Measurements from ENCODE around the gene KAT6B. TPM values are rescaled to one million over a fixed set of nuclear protein-coding genes. Genes with fewer than 3 reads are reported as not detected.

Gene KAT6B
- total and polyA plus RNA-seq, 4 donors: 5.0 to 161 (median 21.0) TPM

DNA sequence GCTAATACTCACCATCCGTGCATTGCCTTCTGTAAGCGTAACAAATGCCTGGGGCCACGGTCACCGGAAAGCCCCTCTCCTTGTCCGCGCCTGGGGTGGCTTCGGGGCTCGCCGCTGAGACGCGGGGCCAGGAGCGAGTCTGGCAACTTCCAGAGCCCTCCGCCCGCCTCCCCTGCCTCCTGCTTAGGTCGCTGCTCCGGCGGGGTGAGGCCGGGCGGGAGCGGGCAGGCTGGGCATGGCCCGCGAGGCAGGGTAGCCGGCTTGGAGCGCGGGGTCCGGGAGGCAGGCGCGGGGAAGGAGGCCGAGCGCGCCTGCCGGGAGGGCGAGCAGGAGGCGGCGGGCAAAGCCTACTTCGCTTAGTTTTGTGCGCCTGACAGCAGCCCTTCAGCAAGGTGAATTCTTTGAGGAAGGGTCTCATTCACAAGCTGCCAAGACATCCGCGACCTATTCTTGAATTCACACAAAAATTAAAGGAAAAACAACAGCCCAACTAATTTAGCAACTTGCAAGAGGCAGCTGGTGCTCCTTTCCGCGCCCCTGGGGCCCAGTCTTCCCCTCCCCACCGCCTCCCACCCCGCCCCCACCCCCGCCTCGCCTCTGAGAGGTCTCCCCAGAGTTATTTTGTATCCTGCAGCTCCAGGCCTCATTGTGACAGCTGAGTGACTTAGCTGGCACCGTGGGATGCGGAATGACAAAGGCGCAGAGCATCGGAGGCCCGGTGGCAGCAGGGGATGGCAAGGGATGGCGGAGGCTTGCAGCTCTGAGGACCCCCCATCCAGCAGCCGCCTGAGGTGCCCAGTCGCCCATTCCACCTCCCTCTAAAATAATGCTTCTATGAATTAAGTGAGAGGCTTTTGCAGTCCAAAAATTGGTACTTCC lies 12.8 kb upstream of the KAT6B start:
- Histone ChIP-seq H3K27ac (ENCODE audit: low read depth in 1 of 2, low read length in 1 of 2) (no peak overlapping the region), H3K4me1 (ENCODE audit: control insufficient read depth in 5 of 5, insufficient read depth in 5 of 5, low read length in 5 of 5) (peaks cover 0 to 10% (median 0%) of the 10 kb centered on the region in 5 donors), H3K27me3 (ENCODE audit: control insufficient read depth in 3 of 3, insufficient read depth in 3 of 3, low read length in 2 of 3) (no peaks in the 10 kb centered on the region), H3K4me3 (no peak overlapping the region), H3K9ac (ENCODE audit: insufficient read depth in 1 of 2, low read length in 2 of 2) (peak overlapping the region in 1 of 2 donors; percentile 25), H3K36me3 (ENCODE audit: control insufficient read depth in 4 of 4, insufficient read depth in 4 of 4, low read length in 4 of 4) (no peaks in the 10 kb centered on the region), H3K9me3 (ENCODE audit: control insufficient read depth in 4 of 4, insufficient read depth in 3 of 4, low read length in 3 of 4) (peaks cover 0 to 3% (median under 1%) of the 10 kb centered on the region in 4 donors)
- TF ChIP-seq, protein P1, sequence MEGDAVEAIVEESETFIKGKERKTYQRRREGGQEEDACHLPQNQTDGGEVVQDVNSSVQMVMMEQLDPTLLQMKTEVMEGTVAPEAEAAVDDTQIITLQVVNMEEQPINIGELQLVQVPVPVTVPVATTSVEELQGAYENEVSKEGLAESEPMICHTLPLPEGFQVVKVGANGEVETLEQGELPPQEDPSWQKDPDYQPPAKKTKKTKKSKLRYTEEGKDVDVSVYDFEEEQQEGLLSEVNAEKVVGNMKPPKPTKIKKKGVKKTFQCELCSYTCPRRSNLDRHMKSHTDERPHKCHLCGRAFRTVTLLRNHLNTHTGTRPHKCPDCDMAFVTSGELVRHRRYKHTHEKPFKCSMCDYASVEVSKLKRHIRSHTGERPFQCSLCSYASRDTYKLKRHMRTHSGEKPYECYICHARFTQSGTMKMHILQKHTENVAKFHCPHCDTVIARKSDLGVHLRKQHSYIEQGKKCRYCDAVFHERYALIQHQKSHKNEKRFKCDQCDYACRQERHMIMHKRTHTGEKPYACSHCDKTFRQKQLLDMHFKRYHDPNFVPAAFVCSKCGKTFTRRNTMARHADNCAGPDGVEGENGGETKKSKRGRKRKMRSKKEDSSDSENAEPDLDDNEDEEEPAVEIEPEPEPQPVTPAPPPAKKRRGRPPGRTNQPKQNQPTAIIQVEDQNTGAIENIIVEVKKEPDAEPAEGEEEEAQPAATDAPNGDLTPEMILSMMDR (IDR thresholded peaks at IDR 0.05; ENCODE audit: control extremely low read depth, extremely low read depth): no peak
- WGBS, 2 donors: 60 to 71% methylated on average over 49 to 53 of the region's 53 CpGs
- ATAC-seq (ENCODE audit: insufficient read depth, low FRiP score) (no peak), DNase-seq (peak in 1 of 3 donors; percentile 28)

DNA sequence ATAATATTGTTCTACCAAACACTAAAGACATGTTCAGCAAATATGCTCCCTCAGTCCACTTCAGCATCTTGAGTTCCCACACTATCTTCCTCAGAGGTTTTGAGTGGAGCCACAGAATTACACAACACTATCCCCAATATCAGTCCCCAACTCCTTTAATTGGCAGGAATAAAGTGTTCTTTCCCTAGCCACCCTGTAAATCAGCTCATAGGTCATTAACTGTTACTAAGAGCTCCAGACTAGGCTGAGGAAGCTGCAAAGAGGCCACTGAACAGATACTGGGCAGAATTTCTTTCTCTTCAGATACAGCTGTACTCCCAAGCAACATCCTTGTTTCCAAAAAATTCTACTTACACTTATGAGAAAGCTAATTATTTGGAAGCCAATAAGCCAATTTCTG lies 11.6 kb upstream of the KAT6B start:
- Histone ChIP-seq H3K27me3 (ENCODE audit: control insufficient read depth in 3 of 3, insufficient read depth in 3 of 3, low read length in 2 of 3) (no peaks in the 10 kb centered on the region), H3K4me3 (no peak overlapping the region), H3K4me1 (ENCODE audit: control insufficient read depth in 5 of 5, insufficient read depth in 5 of 5, low read length in 5 of 5) (peaks cover 0 to 10% (median 0%) of the 10 kb centered on the region in 5 donors), H3K36me3 (ENCODE audit: control insufficient read depth in 4 of 4, insufficient read depth in 4 of 4, low read length in 4 of 4) (no peaks in the 10 kb centered on the region), H3K27ac (ENCODE audit: low read depth in 1 of 2, low read length in 1 of 2) (no peak overlapping the region), H3K9me3 (ENCODE audit: control insufficient read depth in 4 of 4, insufficient read depth in 3 of 4, low read length in 3 of 4) (peaks cover 0 to 3% (median under 1%) of the 10 kb centered on the region in 4 donors), H3K9ac (ENCODE audit: insufficient read depth in 1 of 2, low read length in 2 of 2) (no peak overlapping the region)
- ATAC-seq (ENCODE audit: insufficient read depth, low FRiP score) (no peak), DNase-seq (peak; percentile 19 to 89 (median 79))
- TF ChIP-seq, protein P1 (IDR thresholded peaks at IDR 0.05; ENCODE audit: control extremely low read depth, extremely low read depth): no peak

DNA sequence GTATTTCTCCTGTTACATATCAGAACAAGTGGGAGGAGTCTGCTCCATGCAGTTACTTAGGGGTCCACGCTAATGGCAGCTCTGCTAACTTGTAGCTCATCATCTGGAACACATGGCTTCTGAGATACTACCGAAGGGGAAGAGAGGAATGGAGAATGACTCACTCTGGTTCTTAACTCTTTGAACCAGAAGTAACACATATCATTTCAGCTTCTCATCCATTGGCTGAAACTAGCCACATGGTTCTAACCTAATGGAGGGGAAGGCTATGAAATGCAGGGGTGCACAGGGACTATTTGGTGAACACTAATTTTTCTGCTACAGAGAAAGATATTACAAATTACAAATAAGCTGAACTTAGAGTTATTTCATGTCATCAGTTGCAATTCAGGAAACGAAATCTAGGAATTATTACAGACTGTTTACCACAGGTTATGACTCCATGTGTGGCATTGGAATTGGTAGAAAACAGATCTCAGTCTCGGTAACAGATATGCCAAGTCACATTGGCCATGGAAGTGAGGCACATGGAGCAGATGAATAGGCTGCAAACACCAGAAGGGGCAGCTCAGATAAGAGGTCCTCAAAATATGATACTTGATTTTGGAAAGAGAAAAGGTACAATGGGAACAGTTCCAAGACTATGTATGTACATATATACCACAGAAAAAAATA lies 9.4 kb upstream of the KAT6B start:
- H3K9me3 ChIP-seq (ENCODE audit: control insufficient read depth in 4 of 4, insufficient read depth in 3 of 4, low read length in 3 of 4): peaks cover 0 to 3% (median 0%) of the 10 kb centered on the region in 4 donors
- H3K4me3 ChIP-seq: no peak overlapping the region
- ATAC-seq (ENCODE audit: insufficient read depth, low FRiP score): no peak
- DNase-seq: no peak
- H3K27ac ChIP-seq (ENCODE audit: low read depth in 1 of 2, low read length in 1 of 2): no peak overlapping the region
- TF ChIP-seq, protein P1 (IDR thresholded peaks at IDR 0.05; ENCODE audit: control extremely low read depth, extremely low read depth): no peak
- WGBS, 2 donors: 93% methylated on average over 4 of the region's 4 CpGs
- H3K27me3 ChIP-seq (ENCODE audit: control insufficient read depth in 3 of 3, insufficient read depth in 3 of 3, low read length in 2 of 3): no peaks in the 10 kb centered on the region
- peaks cover 0 to 15% (median 0%) of the 10 kb centered on the region in 5 donors for H3K4me1 ChIP-seq (ENCODE audit: control insufficient read depth in 5 of 5, insufficient read depth in 5 of 5, low read length in 5 of 5)
- H3K9ac ChIP-seq (ENCODE audit: insufficient read depth in 1 of 2, low read length in 2 of 2): no peak overlapping the region
- no peaks in the 10 kb centered on the region for H3K36me3 ChIP-seq (ENCODE audit: control insufficient read depth in 4 of 4, insufficient read depth in 4 of 4, low read length in 4 of 4)

Measured in lung (tissue), 12 donors.